ENCODE data around the gene NTN1.
"Not testable (repeated sequence)": the region's sequence is repeated elsewhere in the genome, so short reads cannot be mapped to it uniquely, and the experiment has no call there.

Gene NTN1

DNA sequence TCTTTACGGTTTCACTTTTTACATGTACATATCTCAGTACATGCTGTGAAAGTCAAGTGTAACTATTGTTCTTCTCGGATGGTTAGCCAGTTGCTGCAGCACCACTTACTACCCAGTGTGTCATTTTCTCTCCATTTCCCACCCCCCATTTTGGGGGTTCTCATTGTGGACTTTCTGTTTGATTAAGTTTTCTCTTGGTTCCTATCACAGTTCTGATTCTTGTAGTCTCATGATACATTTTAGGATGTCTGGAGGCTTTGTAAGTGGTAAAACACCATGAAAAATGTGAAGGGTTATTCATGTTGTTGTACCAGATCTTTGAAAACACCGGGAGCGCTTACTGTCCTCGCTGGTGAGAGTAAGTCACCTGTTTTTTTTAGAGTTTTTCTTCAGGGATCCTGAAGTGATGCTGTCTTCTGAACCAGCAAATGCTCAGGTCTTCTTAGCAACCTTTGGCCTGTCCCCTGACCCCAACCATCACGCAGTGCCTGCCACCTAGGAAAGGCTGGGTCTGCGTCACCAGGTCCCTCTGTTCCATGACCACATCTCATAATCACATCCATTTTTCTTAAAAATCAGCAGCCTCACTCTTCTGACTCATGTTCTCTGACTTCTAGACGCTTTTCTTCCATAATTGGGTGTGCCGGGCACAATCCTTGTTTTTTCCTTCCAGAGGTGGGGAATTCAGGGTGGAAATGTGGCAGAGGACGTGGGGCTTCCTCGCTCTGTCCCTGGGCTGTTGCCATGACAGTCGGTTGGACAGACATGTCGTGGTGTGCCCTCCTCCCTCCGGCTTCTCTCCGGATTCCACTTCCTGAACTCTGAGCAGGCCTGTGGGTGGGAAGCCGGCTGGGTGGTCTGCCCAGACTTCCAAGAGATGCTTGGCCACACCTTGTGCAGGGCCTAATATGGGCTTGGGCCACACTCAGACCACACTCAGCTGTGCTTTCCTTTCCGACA lies 102.6 kb downstream of the NTN1 start:
- DNase-seq (ENCODE audit: low read depth), result no peak

DNA sequence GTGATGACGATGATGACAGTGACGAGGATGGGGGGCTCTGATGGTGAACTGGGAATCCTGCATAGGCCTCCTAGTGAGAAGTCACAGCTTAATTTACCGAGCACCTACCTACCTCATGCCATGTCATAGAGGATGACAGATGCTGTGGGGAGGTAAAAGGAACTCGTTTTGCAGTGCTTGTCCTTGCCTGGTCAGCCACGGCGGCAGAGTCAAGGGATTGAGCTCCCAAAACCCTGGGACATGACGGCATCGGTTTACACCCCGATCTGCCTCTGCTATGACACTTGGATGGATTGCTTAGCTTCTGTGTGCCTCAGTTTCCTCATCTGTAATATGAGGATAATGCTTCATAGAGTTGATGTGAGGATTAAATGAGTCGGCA lies 103.2 kb downstream of the NTN1 start:
- no peak for DNase-seq (ENCODE audit: low read depth)

DNA sequence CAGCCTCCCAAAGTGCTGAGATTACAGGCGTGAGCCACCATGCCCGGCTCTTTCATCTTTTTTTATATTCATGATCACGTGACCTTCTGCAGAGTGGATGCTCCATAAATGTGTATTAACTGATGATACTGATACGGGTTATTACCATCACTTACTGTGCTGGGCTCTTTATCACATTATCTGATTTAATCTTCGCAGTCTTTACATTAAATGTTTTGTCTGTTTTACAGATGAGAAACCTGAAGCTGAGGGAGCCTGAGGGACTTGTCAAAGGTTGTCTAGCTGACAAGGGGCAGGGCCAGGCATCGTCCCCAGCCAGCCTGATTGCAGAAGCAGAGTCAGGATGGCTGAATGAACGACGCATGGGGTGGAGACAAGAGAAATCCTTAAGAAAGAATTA lies 104.4 kb downstream of the NTN1 start:
- no peak for DNase-seq (ENCODE audit: low read depth)

DNA sequence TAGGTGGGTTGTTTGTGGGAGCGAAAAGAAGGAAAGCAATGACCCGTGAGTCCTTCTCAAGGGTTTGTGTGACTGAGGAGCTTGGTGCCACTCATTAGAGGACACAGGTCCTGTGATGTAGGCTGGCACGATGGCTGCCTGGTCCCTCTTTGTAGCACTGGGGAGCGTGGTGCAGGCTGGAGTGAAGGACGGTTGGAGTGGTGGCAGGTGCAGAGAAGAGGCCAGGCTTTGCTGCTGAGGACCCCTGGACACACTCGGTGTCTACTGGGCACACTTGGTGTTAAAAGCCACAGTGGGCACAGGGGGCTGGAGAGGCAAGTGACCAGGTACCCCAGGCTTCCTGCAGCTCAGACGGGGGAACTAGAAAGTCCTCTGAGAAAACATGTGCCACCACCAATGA lies 106.0 kb downstream of the NTN1 start:
- DNase-seq (ENCODE audit: low read depth), result no peak

DNA sequence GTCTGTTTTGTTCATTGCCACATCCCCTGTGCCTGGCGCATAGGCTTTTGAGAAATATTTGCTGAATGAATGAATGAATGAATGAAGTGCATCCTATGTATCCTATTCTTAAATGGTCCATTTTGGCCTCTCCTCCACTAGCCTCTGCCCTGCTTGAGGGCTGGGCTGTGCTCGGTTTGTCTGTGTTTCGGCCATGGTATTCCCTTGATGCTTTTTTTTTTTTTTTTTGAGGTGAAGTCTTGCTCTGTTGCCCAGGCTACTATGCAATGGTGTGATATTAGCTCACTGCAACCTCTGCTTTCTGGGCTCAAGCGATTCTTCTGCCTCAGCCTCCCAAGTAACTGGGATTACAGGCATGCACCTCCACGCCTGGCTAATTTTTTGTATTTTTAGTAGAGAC lies 110.1 kb downstream of the NTN1 start:
- no peak for DNase-seq (ENCODE audit: low read depth)

DNA sequence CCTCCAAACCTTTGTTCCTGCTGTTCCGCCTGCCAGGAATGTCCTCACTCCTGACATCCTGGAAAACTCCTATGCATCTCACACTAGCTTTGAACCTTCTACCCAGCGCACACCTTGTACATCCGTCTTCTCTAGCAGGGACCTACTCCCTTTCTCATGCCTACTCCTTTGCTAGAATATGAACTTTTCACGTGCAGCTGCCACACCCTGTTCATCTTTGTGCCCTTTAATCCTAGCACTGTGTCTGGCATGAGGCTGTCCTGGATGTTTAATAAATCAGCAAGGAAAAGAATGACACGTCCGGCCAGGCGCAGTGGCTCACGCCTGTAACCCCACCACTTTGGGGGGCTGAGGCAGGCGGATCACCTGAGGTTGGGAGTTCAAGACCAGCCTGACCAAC lies 111.0 kb downstream of the NTN1 start:
- no peak for DNase-seq (ENCODE audit: low read depth)

DNA sequence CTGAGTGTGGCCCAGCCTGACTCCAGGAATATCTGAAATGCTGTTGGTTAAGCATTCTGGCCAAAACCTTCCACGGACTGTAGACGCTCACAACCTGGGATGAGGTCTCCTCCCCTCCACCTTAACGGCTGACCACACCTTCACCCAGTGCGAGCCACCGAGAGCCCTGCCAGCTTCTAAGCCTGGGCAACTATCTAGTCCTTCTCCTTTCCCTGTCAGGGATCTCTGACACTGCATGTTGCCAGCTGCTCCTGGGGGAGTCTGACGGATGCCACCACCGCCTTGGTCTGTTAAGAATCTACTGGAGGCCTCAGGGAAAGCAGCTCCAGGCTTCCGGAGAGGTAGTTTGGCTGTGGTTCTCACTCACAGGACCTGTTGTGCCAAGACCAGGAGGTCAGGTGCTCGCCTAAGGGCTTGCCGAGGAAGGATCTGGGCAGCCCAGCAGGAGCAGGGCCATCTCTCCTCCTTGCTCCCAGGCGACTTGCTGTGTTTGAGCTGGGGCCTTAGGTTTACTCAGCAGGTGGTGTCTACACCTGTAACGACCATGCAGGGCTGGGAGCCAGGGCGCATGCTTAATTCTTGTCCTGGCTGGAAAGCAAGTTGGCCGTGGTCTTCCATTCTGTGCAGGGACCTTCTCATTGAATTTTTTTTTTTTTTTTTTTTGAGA lies 111.8 kb downstream of the NTN1 start:
- DNase-seq (ENCODE audit: low read depth), result no peak

DNA sequence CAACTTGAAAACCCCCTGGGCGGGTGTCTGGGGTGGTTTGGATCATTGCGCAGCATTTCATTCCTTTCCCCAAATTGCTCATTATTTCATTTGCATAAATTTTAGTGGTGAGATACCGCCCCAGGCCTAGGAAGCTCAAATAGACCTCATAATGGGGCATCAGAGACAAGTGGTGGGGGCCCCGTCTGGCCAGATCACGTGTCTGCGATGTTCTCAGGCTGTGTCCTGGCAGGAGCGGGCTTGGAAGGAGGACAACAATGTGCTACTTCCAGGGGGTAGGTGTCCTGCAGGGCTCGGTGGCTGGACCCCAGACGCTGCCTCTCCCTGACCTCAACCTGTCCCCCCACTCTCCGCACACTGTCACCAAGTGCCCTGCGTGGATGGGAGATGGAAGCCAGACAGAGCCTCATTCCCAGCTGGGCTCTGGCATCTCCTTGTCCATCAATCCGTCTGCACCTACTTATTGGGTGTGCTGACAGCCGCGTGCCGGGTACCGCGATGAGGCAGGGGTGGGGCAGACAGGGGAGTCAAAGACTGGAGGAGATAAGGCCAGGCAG lies 116.9 kb downstream of the NTN1 start:
- DNase-seq (ENCODE audit: low read depth), result no peak

DNA sequence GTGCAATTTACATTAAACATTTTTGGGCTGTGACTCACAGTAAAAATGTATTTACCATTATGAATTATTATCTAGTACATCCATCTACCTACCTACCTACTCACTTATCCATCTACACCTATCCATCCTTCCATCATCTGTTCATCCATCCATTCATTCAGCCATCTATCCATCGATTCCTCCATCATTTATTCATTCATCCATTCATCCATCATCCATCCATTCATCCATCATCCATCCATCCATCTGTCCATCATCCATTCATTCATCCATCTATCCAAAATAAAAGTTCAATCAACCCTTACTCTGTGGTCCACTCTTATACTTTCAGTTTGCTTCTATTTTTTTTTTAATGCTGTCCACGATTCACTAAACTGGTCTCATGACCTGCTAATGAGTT lies 118.4 kb downstream of the NTN1 start:
- no peak for DNase-seq (ENCODE audit: low read depth)

DNA sequence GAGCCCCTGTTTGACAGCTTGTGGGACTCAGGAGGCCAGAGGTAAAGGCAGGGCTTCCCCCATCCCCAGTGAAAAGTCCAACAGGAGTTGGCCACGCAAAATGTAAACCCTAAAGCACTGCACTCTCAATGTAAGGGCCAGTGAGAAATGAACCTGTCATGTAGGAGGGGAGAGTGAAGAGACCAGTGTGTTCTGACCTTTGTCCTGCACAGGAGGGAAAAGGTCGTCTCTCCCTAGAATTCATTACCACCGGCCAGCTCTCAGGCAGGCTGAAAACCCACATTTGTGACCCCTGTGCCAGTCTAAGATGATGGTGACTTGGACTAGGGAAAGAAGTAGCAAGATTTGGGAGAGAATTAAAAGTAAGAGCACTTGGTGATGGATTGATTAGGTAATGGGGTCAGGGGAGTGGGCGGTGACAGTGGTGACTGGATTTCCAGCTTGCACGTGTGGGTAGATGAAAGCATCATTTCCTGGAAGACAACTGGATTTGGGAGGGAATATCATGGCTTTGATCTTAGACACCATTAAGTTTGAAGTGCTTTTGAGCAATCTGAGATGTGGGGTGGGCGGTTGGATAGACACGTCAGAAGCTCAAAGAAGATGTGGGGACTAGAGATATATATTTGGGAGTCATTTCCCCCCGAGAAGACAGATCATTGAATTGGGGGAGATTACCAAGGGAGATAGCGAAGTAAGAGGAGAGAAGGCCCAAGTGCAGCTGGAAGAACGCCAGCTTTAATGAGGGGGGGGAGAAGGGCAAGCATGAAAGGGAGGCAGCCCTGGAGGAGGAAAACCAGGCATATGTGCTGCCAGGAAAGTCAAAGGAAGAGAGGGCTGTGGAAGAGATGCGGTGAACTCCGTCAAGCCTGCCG lies 119.5 kb downstream of the NTN1 start:
- DNase-seq (ENCODE audit: low read depth), result no peak

DNA sequence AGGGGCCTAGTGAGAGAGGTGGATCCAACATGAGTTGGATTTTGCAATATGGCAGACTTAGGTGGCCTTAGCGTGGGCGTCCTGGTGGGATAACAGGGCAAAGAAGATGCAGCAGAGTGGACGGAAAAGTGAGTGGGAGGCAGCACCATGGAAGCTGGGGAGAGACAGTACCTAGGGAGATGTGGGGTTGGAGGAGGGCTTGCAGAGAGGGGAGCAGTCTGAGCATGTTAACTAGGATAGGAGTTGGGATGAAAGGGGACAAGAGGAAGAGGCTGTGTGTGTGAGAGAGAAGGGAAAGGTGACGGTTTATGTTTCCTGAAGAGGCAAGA lies 120.1 kb downstream of the NTN1 start:
- no peak for DNase-seq (ENCODE audit: low read depth)

DNA sequence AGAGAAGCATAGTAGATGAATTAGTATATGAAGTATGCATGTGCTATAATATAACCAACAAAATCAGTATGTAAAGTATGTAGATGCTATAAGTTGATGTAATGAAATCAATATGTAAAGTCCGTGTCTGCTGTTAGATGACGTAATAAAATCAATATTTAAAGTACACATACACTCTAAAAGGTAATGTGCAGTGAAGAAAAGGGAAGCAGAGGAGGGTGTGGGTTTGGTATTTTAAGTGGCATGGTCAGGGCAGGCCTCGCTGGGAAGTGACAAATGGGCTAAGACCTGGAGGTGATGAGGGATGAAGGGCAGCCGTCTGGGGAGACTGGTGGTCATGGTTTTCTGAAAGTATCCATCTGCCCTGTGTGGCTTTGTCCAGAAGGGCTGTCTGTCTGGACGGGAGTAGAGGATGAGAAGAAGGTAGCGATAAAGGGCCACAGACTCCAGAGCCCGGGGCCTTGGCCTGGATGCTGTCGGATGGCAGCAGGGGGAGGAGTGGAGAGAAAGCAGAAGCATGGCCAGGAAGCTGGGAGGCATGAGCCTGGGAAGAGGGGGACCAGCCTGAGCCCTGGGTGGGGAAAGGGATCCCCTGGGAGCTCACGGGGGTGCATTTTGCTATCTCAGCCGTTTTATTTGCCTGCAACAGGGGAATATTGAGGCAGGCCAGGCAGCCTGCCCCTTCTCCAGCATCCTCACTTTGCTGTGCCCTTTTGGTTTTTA lies 121.6 kb downstream of the NTN1 start:
- DNase-seq (ENCODE audit: low read depth), result no peak

DNA sequence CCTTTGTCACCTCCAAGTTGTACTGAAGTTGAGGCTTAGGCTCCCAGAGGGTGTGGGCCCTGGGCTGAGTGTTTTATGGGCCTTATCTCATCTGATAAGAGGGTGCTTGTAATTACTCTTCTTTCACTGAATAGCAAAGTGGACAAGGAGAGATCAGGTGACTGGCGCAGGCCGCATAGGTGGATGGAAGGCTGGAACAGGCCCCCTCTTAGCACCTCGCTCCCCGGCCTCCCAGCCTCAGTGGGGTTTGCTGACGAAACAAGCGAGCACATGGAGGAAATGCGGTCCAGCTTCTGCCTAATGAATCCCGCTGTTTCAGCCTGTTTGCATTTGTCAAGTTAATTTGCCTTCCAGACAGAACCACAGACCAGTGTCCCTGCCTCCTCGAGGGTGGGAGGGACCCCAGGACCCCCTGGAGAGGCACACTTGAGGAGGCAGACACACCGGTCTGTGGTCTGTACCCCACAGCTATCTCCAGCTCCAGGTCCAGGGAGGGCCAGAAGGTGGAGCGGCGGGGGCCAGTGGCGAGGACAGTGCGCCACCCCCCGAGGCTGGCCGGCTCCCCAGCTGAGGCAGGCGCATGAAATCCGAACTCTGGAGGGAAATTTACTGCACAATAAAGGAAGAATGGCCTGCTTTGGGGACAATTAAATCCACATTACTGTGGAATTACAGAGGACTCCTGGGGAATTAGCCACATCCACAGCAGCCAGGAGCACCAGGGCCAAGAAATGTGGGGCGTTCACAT lies 123.4 kb downstream of the NTN1 start:
- no peak for DNase-seq (ENCODE audit: low read depth)

DNA sequence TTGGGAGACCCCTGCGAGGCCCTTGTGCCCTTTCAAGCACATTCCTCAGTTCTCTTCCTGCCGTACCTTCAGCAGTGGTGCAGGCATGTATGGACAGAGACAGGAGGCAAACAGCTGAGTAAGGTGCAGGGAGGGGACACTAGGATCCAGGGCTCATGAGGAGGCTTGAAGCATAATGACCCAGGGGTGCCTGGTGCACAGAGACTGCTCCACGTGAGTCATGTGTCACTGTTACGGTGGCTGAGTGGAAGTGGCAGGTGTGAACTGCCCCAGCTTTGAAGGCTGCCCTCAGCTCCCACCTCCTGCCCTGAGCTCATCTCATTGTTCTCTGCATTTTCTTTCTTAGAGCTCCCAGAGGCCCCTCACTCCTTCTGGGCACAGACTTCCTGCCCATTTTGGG lies 124.8 kb downstream of the NTN1 start:
- DNase-seq (ENCODE audit: low read depth), result no peak

DNA sequence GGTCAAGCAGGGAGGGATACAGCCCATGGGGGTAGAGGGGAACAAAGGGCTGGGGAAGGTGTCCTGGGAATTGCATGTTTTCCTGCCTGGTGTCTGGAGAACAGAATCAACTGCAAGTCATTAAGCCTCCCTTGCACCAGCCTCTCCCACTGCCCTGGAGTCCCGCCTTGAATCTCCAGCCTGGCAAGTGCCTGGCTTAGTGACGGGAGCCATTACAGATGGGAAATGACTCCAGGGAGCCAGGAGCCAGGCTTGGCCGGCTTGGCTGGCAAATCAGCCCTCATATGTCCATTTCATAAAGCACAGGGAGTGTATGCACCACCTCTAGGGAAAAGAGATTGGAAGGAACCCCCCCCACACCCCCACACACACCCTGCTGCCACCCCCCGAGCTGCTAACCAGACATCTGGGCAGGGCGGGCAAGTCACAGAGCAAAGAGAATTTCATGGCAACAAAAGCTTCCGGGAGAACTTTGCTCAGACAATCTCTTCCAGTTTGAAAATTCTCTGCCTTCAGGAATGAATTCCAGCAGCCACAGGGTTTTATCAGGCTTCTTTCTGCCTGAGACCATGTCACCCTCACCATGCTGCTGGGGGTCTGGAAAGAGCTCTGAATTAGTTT lies 127.7 kb downstream of the NTN1 start:
- no peak for DNase-seq (ENCODE audit: low read depth)

DNA sequence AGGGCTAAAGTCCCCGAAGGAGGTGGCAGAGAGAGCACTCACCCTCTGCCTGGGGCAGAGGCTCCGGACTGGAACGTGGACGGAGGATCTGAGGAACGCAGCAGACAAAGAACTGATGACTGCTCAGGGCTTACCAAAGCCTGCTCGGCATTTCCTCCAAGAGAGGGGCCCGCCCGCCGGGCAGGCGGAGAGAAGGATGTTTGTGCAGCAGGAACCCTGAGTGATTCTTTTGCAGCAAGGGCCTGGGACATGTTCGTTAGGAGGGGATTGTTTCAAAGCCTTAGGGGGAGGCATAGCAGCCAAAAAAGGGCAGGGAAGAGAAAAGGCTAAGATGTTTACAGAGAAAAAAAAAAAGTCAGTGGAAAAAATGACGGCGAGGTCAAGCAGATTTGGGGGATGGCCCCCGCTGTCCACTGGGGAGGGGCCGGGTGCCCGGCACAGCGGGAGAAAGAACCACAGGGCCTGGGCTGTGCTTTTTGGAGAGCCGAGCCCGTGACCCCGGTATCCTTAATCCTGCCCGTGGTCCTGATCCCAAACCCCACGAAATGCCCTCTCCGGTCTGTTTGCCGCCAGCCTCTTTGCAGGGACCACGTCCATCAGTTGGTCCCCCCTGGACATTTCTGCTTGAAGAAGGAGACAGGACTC lies 129.3 kb downstream of the NTN1 start:
- no peak for DNase-seq (ENCODE audit: low read depth)

DNA sequence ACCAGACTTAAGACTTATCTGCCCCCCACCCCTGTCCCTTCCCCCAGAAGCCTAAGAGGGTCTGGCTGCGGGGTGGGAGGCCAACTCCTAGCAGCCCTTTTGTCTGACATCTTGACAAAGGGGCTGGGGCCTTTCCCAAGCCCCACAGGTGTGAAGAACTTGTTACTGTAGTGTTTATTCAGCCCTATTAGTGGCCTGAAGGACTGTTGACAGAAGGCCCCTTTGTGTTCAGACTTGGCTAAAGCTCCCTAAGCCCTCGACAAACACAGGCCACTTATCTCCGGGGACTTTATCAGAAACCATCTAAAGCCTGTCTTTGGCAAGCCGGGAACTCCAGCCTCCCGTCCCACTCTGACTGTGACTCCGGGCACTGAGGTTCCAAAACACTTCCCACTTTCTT lies 129.8 kb downstream of the NTN1 start:
- DNase-seq (ENCODE audit: low read depth), result no peak

DNA sequence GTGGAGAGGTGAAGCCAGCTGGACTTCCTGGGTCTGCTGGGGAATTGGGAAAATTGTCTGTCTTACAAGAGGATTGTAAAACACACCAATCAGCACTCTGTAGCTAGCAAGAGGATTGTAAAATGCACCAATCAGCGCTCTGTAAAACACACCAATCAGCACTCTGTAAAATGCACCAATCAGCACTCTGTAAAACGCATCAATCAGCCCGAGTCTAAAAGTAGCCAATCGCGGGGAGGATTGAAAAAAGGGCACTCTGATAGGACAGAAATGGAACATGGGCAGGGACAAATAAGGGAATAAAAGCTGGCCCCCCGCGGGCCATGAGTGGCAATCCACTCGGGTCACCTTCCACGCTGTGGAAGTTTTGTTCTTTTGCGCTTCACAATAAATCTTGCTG lies 130.4 kb downstream of the NTN1 start:
- not testable (repeated sequence) for DNase-seq (ENCODE audit: low read depth)

DNA sequence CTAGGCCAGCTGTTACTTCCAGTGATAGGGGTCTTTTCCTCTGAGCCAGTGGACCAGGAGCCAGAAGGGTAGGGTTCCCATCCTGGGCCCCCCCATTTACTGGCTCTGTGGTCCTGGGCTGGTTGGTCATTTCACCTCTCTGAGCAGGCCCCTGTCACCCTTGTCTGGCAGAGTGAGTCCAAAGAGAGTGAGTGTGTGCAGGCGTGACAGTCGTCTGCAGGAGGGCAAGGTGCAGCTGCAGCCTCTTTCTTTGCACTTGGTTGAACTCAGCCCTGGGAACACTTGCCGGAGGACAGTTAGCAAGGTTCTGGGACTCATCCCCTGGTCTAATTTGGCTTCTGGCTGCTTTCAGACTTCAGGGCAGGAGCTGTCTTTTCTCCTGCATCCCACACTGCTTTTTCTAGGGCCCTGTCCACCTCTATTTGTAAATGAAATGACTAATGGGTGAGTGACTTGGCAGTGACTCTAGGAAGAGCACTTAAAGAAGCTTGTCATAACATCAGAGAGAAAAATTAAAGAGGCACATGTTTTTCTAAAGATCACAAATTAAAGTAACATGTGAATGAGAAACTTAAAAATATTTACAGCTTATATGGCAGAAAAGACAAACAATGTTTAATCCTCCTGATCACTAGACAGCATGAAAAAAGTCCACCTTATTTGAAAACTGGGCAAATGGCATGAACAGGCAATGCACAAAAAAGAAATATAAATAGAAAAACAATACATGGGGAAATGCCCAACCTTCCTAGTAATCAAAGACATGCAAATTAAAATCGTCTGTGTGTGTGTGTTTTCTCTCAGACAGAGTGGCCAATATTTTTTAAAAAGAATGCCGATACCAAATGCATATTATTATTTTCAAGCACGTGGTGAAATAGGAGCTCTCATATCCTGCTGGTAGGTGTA lies 137.5 kb downstream of the NTN1 start:
- DNase-seq (ENCODE audit: low read depth), result no peak

All from GM04503 (cell line).